DMS153 (cell line): ENCODE results near the gene IFI30.

ENCODE experiments used
- DNase-seq: peaks from one replicate; lab custom pipeline; 2025; lab: John Stamatoyannopoulos, UW

Gene IFI30

GRCh38 chr19:18173572-18174288, at the start of gene IFI30:
Gene IFI30, plus strand, starts transcription at chr19:18173813. Its CDS starts 29 bp downstream, at chr19:18173842.
- peak; percentile 91 for DNase-seq

- no peak for DNase-seq
Measured at GRCh38 chr19:18123819-18124218, 49.8 kb upstream of the IFI30 start.

- DNase-seq, result no peak
Measured at GRCh38 chr19:18126097-18126496, 47.5 kb upstream of the IFI30 start.

- DNase-seq, result no peak
Measured at GRCh38 chr19:18128044-18128443, 45.6 kb upstream of the IFI30 start.

GRCh38 chr19:18128805-18129204, 44.8 kb upstream of the IFI30 start:
- no peak for DNase-seq

- DNase-seq, result no peak
Measured at GRCh38 chr19:18130523-18131242, 42.9 kb upstream of the IFI30 start.

GRCh38 chr19:18131841-18132596, 41.6 kb upstream of the IFI30 start:
- no peak for DNase-seq

- no peak for DNase-seq
Measured at GRCh38 chr19:18135712-18136584, 37.7 kb upstream of the IFI30 start.

- no peak for DNase-seq
Measured at GRCh38 chr19:18137242-18137641, 36.4 kb upstream of the IFI30 start.

- DNase-seq, result no peak
Measured at GRCh38 chr19:18137657-18138339, 35.8 kb upstream of the IFI30 start.

- no peak for DNase-seq
Measured at GRCh38 chr19:18140473-18140872, 33.1 kb upstream of the IFI30 start.

GRCh38 chr19:18141031-18141430, 32.6 kb upstream of the IFI30 start:
- DNase-seq, result no peak

GRCh38 chr19:18143902-18144301, 29.7 kb upstream of the IFI30 start:
- no peak for DNase-seq

- no peak for DNase-seq
Measured at GRCh38 chr19:18144361-18144760, 29.3 kb upstream of the IFI30 start.

- no peak for DNase-seq
Measured at GRCh38 chr19:18144906-18145305, 28.7 kb upstream of the IFI30 start.

- DNase-seq, result no peak
Measured at GRCh38 chr19:18145391-18145999, 28.1 kb upstream of the IFI30 start.

GRCh38 chr19:18147396-18147795, 26.2 kb upstream of the IFI30 start:
- DNase-seq, result no peak

GRCh38 chr19:18149596-18149975, 24.0 kb upstream of the IFI30 start:
- no peak for DNase-seq

- DNase-seq, result no peak
Measured at GRCh38 chr19:18150776-18151624, 22.6 kb upstream of the IFI30 start.

GRCh38 chr19:18152442-18152816, 21.2 kb upstream of the IFI30 start:
- peak; percentile 90 for DNase-seq
